DLD1 (cell line): Measurements from ENCODE around the gene CMIP.

Experiments
- in situ Hi-C: cut with HindIII; loops from 2 replicates; pipeline ENCODE4 v1.10.0; 2017; ENCODE audit warnings: low sequenced_read_pairs

The CMIP gene

GRCh38 chr16:81629034-81629802 lies 184.6 kb downstream of the CMIP start:
- in situ Hi-C loops = no loop called here

GRCh38 chr16:81629896-81630634 lies 185.5 kb downstream of the CMIP start:
- in situ Hi-C loops = no loop called here

GRCh38 chr16:81630635-81631031 lies 186.0 kb downstream of the CMIP start:
- in situ Hi-C loops = no loop called here

GRCh38 chr16:81632392-81633146 lies 188.0 kb downstream of the CMIP start:
- in situ Hi-C loops = no loop called here

DNA sequence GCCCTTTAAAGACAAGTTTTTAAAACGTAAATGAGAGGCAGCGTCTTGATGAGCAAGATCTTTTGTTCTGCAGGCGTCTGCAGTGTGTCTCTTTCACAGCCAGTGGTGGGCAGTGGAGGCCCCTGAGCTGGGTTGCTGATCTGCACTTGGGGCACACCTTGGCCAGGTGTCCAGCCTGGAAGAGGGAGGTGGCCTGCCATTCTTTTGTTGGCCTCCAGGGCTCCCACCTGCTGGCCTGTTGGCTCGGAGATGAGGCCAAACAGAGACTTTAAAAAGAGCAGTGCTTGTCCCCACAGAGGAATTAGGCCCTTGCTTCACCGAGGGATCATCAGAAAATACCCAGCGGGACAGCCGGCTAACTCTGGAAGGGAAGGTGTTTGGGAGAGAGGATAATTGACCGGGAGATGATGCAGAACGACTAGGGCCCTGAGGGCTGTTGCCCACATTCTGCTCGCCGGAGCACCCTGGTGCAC lies 188.6 kb downstream of the CMIP start:
- in situ Hi-C loops = no loop called here

DNA sequence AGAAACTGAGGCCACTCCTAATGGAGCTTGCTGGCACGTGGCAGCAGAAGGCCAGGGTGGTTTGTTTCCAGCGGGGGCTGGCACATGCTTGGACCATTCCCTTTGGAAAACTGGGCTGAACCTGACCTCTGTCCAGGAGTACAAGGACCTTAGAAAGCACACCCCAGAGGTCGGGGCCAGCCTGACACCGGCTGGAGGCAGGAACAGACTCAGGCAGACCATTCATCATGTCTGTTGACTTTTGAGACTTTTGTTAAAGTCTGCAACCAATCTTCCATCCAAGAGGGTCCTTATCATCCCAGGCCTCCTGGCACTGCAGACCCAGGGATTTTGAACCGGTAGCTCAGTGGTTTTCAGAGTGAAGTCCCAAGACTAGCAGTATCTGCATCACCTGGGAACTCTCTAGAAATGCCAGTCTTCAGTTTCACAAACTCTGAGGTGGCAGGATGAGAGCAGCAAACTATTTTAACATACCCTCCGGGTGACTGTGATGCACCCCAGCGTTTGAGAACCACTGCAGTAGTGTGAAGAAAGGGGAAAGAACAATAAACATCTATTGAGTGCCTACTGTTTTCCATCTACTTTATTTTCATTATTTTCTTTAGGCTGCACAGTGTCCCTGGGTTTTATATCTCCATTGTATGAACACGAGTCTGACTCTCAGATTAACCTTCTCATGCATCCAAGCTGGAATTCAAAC lies 189.2 kb downstream of the CMIP start:
- in situ Hi-C loops = no loop called here

- in situ Hi-C loops = no loop called here
Measured at GRCh38 chr16:81634380-81635062, 189.9 kb downstream of the CMIP start.

DNA sequence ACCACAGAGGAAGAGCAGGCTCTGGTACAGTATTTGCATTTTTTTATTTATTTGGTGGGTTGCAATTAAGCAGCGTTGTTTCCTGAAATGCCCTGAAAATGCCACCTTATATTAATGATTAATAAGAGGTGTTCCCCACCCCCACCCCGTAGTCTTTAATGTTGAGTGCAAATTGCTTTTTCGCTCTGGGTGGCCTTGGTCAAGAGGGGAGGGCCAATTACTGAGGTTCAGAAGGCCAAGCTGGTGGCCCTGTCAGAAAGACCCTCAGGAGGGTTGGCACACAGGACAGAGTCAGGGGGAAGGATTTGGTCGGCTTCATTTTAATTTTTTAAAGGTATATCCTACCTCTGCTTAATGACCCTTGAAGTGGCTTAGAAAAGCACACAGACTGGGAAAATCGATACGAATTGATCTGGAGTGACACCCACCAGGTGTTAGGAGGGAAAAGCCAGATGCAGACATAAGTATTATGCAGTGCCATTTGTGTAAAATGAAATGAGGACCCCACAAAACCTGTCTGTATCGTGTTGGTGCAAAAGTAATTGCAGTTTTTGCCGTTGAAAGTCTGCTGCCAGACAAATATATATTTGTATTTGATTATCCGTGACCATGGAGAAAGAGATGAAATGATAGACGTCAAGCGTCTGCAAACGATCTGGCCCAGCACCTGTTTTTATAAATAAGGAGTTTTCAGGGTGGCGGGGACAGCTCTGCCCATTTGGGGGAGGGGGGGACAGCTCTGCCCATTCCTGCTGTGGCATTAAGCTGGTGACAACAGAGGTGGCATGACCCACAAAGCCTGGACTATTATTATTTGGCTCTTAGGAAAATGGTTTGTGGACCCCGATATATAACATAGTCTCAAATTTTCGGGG lies 190.7 kb downstream of the CMIP start:
- in situ Hi-C loops = no loop called here

GRCh38 chr16:81636298-81636993 lies 191.8 kb downstream of the CMIP start:
- in situ Hi-C loops = no loop called here

GRCh38 chr16:81637336-81638235 lies 193.0 kb downstream of the CMIP start:
- in situ Hi-C loops = no loop called here

DNA sequence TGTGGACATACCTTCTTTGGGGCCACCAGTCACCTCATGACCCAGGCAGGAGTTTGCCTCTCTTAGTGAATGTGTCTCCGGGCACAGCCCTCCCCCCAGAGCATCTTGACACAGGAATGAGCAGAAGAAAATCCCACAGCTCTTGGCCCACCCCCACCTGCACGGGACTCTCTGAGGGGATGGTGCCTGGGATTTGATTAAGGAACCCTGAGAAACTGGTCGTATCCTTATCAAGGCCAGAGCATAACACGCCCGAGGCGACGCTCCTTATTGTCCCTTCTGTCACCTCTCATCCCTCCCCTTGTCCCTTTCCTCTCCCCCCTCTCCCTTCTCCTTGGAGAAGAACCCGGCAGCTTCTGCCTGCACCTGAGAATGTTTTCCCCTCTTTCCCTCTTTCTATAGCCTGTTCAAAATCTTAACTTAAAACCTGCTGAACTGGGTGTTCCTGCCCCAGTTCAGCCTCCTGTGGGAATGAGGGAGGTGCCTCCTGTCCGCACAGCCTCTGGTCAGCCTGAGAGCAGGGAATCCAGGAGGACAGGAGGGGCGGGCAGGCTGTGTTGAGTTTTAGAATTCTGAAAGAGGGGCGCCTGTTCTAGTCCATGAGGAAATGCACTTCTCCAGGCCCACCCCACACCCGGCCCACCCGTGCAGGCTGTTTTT lies 193.8 kb downstream of the CMIP start:
- in situ Hi-C loops = no loop called here

GRCh38 chr16:81639348-81639747 lies 194.7 kb downstream of the CMIP start:
- in situ Hi-C loops = no loop called here

DNA sequence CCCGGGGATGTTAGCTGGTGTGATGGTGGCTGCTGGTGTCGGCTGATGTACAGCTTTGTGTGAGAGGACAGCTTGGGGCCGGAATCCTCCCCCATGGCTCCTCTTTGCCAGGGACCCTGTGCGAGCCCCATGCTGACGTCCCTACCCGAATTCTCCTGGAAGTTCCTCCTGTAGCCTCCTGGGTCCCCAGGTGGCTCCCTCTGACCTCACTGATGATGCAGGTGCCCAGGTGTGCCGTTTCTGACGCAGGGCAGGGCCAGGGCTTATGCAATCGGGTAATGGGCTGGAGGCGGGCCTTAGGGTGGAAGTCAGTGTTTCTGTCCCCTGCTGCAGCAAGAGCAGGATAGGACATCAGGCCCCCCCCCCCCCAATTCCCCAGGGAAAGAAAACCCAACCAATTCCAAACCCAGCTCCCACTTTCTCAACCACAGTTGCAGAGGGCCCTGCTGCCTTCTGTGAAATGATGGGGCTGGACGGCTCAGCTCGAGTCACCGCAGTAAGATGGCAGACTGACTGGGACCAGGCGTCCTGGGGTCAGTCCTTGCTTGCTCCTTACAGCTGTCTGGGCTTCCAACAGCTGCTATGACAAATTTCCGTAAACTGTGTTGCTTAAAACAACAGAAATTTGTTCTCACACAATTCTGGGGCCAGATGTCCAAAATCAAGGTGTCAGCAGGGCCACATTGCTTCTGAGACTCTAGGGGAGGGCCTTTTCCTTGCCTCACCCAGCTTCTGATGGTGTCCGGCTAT lies 195.5 kb downstream of the CMIP start:
- in situ Hi-C loops = no loop called here

GRCh38 chr16:81640681-81641070 lies 196.1 kb downstream of the CMIP start:
- in situ Hi-C loops = no loop called here

DNA sequence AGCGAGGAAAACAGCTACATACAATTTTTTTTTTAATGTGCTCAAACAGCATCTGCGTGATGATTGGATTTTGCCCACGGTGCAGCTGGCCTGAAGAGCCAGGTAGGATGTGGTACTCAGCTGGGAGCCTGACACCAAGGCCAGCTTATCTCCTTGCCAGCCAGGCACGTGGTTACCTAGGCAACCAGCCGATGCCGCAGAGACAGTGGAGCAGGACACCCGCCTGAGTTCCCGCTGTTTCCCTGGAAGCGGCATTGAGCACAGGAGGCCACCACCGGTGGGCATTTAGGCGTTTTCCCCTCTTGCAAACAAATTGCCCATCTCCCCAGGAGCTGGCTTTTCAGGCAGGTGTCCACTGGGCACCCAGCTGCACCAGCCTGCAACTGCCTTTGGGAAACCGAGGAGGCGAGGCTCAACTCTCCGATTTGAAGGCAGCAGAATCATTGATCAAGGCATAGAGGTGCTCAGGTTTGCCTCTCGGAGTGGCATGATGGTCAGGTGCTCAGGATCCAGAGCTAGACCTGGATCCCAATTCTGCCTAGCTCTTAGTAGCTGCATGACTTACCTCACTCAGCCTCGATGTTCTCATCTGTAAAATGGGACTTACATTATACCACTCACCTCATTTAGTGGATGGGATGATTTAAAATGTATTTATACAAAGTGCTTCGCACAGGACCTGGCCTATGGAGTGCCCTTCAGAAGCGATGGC lies 196.9 kb downstream of the CMIP start:
- in situ Hi-C loops = no loop called here

DNA sequence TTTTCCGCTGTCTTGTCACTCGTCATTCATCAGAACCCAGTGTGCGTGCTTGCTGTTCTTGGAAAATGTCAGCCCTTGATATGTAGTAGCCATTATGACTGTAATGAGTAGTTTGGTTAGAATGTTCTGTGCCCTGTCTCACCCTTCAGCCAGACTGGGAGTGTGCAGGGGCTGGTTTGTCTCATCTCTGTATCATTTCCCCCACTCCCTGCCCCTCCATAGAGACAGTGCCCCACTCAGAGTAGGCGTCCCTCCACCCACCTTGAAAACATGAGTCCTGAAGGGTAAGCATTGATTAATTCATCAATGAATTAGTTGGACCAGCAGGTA lies 197.5 kb downstream of the CMIP start:
- in situ Hi-C loops = no loop called here
